H1 (cell line): ENCODE results near the gene ZNF385C. TPM values are rescaled to one million over a fixed set of nuclear protein-coding genes. Genes with fewer than 3 reads are reported as not detected.

ENCODE experiments used
- CHD7 ChIP-seq: fragments of 300-600 bp; sonication (generic); IDR thresholded peaks from 2 replicates; pipeline ENCODE4 v1.7.1; 2012; ENCODE audit warnings: low read length, moderate library complexity, mild to moderate bottlenecking, inconsistent platforms; ENCODE audit not compliant: insufficient replicate concordance
- EZH2 ChIP-seq: fragments of 200-600 bp; sonication (generic); IDR thresholded peaks from 2 replicates; pipeline ENCODE4 v1.7.1; 2012; ENCODE audit warnings: low read depth, mild to moderate bottlenecking, moderate library complexity, low read length, inconsistent platforms; ENCODE audit not compliant: severe bottlenecking
- KDM1A ChIP-seq: fragments of 200-600, 300-600 bp; sonication (generic); IDR thresholded peaks from 2 replicates; pipeline ENCODE4 v1.7.1; 2016; ENCODE audit warnings: mild to moderate bottlenecking, low read length, borderline replicate concordance
- TEAD4 ChIP-seq: IDR thresholded peaks from 2 replicates; pipeline ENCODE4 v1.6.1; 2012; ENCODE audit warnings: low read depth, low read length, inconsistent platforms, mixed read lengths
- polyA plus RNA-seq, 7 experiments: library from polyadenylated mRNA; depleted of rRNA in 3 of 7; stranded (reverse) in 5 of 7; unstranded in 2 of 7; fragments of >200 nt in 5 of 7; fragments of 200-250 nt in 2 of 7; gene quantifications; 1 replicate in 5 of 7; 2 replicates in 1 of 7; 4 replicates in 1 of 7; pipeline versions ENCODE4 v1.2.1 to v1.2.3, GENCODE V29; 2011 to 2013; ENCODE audit warnings: missing spikeins in 2 of 7, mixed read lengths in 2 of 7
- total RNA-seq: library from RNA; stranded (reverse); fragmentation: NEBNext Ultra II Directional; extraction: Animal tissue kit (Norgen Biotek cat#: 25700); gene quantifications from 2 replicates; pipeline ENCODE4 v1.2.1, GENCODE V29; 2021

ZNF385C gene
- total and polyA plus RNA-seq, 2 of the 8 experiments (the other 6 are each of a cell fraction or from before 2014, with no cell fraction given), result 3.9 to 6.1 TPM

- TF ChIP-seq CHD7 (no peak), TEAD4 (no peak), KDM1A (no peak), EZH2 (no peak)
Measured at GRCh38 chr17:42135664-42136653, 37.7 kb upstream of the ZNF385C start (continued).
